Neural crest cell (in vitro differentiated cells): ENCODE data around the gene ATAD3A. TPM values are rescaled to one million over a fixed set of nuclear protein-coding genes. Genes with fewer than 3 reads are reported as not detected.
"Not testable (repeated sequence)": the region's sequence is repeated elsewhere in the genome, so short reads cannot be mapped to it uniquely, and the experiment has no call there.

Source experiments
- DNase-seq: peaks from one replicate; pipeline ENCODE4 v3.0.0; 2021; ENCODE audit warnings: low read depth, mixed read lengths, low spot score
- H3K27ac Mint-ChIP-seq: one replicate; pipeline ENCODE4 v1.8.0; 2021; ENCODE audit warnings: mild to moderate bottlenecking, mixed read lengths; ENCODE audit not compliant: unreplicated experiment
- H3K27me3 Mint-ChIP-seq: 2 replicates; pipeline ENCODE4 v1.8.0; 2021; ENCODE audit warnings: low read depth, mild to moderate bottlenecking, mixed read lengths
- H3K36me3 Mint-ChIP-seq: 2 replicates; pipeline ENCODE4 v1.8.0; 2021; ENCODE audit warnings: low read depth, mild to moderate bottlenecking, mixed read lengths
- H3K4me1 Mint-ChIP-seq: 2 replicates; pipeline ENCODE4 v1.8.0; 2021; ENCODE audit warnings: mixed read lengths
- H3K4me3 Mint-ChIP-seq: one replicate; pipeline ENCODE4 v1.8.0; 2021; ENCODE audit warnings: mild to moderate bottlenecking, mixed read lengths
- H3K9me3 Mint-ChIP-seq: 2 replicates; pipeline ENCODE4 v1.8.0; 2021; ENCODE audit warnings: mixed read lengths
- CTCF ChIP-seq: fragments of 200-600 bp; sonication (generic); conservative IDR thresholded peaks from 2 replicates; pipeline ENCODE4 v1.5.0; 2021; ENCODE audit warnings: antibody characterized with exemption, mild to moderate bottlenecking
- total RNA-seq: library from RNA; stranded (reverse); gene quantifications from 2 replicates; pipeline ENCODE4 v1.2.1, GENCODE V29; 2021

ATAD3A gene
- total RNA-seq, 1 donor from 2014 or later: 54.4 TPM

DNA sequence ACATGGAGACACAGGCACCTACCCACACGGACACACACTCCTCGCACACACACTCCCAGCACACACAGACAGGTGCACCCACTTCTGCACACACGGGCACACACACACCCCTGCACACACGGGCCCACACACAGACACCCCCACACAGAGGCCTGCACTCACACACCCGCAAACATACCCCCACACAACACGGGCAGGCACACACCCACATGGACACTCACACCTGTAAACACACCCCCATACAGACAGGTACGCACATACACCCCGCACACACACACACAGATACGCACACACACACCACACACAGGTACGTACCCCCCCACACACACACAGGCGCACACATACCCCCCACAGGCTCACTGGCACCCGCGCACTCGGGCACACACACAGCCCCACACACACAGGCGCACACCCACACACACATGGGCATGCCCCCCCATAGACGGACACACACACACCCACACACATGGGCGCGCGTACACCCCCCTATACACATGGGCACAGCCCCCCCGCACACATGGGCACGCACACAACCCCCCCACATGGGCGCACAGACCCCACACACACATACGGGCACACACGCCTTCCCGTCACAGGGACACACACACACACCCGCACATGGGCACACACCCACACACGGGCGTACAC lies 6.1 kb downstream of the ATAD3A start:
- Mint-ChIP-seq H3K9me3 (no peaks in the 10 kb centered on the region), H3K27ac (peak overlapping the region; percentile 35), H3K36me3 (peaks cover 7% of the 10 kb centered on the region), H3K4me1 (no peaks in the 10 kb centered on the region), H3K27me3 (no peaks in the 10 kb centered on the region), H3K4me3 (peak overlapping the region; percentile 51)
- no peak for TF ChIP-seq CTCF
- DNase-seq: no peak

DNA sequence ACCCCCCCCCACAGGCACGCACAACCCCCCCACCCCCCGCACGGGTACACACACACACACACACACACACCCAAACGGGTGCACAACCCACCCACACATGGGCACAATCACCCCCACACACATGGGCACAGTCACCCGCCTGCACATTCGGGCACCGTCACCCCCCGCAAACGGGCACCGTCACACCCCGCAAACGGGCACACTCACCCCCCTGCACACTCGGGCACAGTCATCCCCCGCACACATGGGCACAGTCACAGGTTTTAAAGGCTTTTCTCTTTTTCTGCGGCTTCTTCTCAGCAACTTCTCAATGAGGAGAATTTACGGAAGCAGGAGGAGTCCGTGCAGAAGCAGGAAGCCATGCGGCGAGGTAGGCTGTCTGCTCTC lies 6.7 kb downstream of the ATAD3A start:
- not testable (repeated sequence) for H3K27me3 Mint-ChIP-seq, H3K27ac Mint-ChIP-seq, H3K9me3 Mint-ChIP-seq, H3K36me3 Mint-ChIP-seq, H3K4me3 Mint-ChIP-seq, DNase-seq, H3K4me1 Mint-ChIP-seq

DNA sequence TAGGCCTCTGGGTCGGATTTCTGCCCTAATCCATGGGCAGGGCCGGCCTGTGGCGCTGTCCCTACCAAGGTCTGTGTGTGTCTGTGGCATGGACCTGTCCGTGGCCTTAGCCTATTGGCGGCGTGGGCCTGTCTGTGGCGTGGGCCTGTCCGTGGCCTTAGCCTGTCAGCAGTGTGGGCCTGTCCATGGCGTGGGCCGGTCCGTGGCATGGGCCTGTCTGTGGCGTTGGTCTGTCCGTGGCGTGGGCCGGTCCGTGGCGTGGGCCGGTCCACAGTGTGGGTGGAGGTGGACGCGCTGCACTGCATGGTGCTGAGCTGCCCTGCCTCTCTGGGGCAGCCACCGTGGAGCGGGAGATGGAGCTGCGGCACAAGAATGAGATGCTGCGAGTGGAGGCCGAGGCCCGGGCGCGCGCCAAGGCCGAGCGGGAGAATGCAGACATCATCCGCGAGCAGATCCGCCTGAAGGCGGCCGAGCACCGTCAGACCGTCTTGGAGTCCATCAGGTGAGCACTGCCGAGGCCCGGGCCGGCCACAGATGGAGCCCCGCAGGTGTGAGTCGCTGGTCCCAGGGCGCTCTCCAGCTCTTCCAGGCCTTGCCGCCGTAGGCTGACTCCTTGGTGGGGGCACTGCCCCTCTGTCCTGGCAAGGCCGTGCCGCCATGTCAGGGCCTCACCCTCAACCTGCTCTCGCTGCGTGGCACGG lies 8.0 kb downstream of the ATAD3A start:
- H3K4me3 Mint-ChIP-seq, H3K27me3 Mint-ChIP-seq, H3K36me3 Mint-ChIP-seq, H3K9me3 Mint-ChIP-seq, H3K4me1 Mint-ChIP-seq, H3K27ac Mint-ChIP-seq, DNase-seq: not testable (repeated sequence)

DNA sequence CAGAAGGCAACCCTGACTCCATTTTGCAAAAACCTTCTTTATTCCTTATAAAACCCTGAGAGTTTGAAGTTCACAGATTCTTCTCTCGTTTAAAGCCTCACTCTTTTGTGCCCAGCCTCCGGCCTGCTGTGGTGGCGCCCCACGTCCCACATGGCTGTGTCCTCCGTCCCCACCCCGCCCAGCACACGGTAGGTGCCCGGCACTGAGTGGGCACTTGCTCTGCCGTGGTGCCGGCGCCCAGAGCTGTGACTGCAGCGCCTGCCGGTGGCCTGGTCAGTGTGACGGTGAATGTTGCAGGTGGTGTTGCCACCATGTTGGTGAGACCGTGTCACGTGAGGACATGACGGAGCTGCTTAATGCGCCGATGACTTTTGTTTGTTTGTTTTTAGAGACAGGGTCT lies 9.4 kb downstream of the ATAD3A start:
- no peak for TF ChIP-seq CTCF
- Mint-ChIP-seq H3K27ac (no peak overlapping the region), H3K9me3 (no peaks in the 10 kb centered on the region), H3K27me3 (no peaks in the 10 kb centered on the region), H3K36me3 (peaks cover 7% of the 10 kb centered on the region), H3K4me1 (no peaks in the 10 kb centered on the region), H3K4me3 (no peak overlapping the region)
- DNase-seq: no peak

GRCh38 chr1:1522536-1522935 lies 10.6 kb downstream of the ATAD3A start:
- not testable (repeated sequence) for H3K36me3 Mint-ChIP-seq, H3K4me1 Mint-ChIP-seq, H3K4me3 Mint-ChIP-seq, DNase-seq, H3K27ac Mint-ChIP-seq, H3K9me3 Mint-ChIP-seq, H3K27me3 Mint-ChIP-seq

- not testable (repeated sequence) for H3K36me3 Mint-ChIP-seq, H3K4me3 Mint-ChIP-seq, H3K9me3 Mint-ChIP-seq, H3K27ac Mint-ChIP-seq, H3K27me3 Mint-ChIP-seq, DNase-seq, H3K4me1 Mint-ChIP-seq
Measured at GRCh38 chr1:1523226-1523625, 11.3 kb downstream of the ATAD3A start.

DNA sequence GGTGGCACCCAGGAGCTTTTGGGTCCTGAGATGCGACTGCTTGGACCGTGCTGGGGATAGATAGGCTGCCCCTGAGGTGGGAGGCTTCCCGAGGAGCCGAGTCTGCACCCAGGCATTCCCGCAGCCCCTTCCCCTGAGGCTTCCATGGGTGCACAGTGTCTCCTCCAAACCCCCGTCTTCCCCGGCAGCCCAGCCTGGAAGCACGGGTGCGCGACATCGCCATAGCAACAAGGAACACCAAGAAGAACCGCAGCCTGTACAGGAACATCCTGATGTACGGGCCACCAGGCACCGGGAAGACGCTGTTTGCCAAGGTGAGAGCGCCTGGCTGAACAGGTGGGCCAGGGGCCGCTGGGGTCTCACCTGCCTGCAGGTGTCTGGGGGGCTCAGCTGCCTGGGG lies 11.7 kb downstream of the ATAD3A start:
- H3K27ac Mint-ChIP-seq, H3K4me3 Mint-ChIP-seq, H3K27me3 Mint-ChIP-seq, H3K9me3 Mint-ChIP-seq, H3K36me3 Mint-ChIP-seq, DNase-seq, H3K4me1 Mint-ChIP-seq: not testable (repeated sequence)

DNA sequence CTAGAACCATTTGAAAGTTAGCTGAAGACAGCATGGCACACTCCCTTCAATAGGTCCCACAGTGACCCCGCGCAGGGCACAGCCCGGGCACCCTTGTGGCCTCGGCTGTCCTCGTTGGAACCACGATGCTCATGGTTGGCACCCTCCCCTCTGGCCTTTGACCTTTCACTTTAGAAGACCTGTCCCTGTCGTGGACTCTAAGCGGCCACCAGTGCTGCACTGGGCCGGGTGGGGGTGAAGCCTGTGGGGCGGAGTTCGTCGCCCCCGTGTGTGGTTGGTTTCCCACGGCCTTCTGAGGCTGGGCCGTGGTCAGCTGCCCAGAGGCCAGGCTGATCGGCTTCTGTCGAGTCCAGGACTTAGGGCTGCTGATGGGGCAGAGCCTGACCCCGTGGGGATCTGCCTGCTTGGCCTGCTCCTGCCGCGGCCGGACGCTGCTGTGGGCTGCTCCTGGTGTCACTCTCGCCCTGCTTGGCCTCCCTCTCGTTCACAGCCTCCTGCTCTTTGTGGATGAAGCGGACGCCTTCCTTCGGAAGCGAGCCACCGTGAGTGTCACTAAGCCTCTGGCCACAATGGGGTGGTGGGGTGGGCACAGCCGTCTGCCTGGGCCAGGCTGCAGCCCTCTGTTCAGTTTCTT lies 12.9 kb downstream of the ATAD3A start:
- H3K4me1 Mint-ChIP-seq, H3K36me3 Mint-ChIP-seq, DNase-seq, H3K27me3 Mint-ChIP-seq, H3K4me3 Mint-ChIP-seq, H3K9me3 Mint-ChIP-seq, H3K27ac Mint-ChIP-seq: not testable (repeated sequence)

DNA sequence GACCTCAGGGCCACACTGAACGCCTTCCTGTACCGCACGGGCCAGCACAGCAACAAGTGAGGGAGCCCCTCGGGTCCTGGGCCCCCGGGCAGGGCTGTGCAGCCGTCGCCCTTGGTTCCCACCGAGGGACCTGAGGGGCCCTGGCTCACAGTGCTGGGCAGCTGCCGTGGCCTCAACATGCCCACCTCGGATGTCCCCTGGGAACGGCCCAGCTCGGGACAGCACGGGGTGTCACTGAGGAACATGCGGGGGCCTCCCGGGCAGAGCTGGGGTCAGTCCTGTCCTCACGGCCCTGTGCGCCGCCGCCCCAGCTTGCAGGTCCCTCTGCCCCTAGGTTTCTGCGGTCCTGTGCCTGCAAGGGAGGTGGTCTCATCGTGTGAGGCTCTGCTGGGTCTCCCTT lies 14.5 kb downstream of the ATAD3A start:
- H3K4me1 Mint-ChIP-seq, H3K27me3 Mint-ChIP-seq, H3K9me3 Mint-ChIP-seq, H3K27ac Mint-ChIP-seq, DNase-seq, H3K4me3 Mint-ChIP-seq: not testable (repeated sequence)
- peaks cover 12% of the 10 kb centered on the region for H3K36me3 Mint-ChIP-seq
